T-helper 2 cell treated with Interferon-gamma antibody and Interleukin-4, amounts not matched to agents 5 μg/mL and 100 μg/mL, for 36 hours (primary cell): ENCODE measurements around the gene SH3GLB2.
A peak's percentile ranks its signal among the peaks of the same experiment; 100 is the strongest.

Experiments
- DNase-seq: peaks from one replicate; pipeline ENCODE4 v3.0.0; 2021; ENCODE audit warnings: low spot score
- H3K27ac Mint-ChIP-seq: one replicate; pipeline ENCODE4 v1.8.0; 2021; ENCODE audit warnings: mild to moderate bottlenecking, mixed read lengths
- H3K27me3 Mint-ChIP-seq: one replicate; pipeline ENCODE4 v1.8.0; 2021; ENCODE audit warnings: low read depth, mixed read lengths
- H3K36me3 Mint-ChIP-seq: one replicate; pipeline ENCODE4 v1.8.0; 2021; ENCODE audit warnings: low read depth, mixed read lengths
- H3K4me1 Mint-ChIP-seq: one replicate; pipeline ENCODE4 v1.8.0; 2021; ENCODE audit warnings: low read depth, mixed read lengths
- H3K4me3 Mint-ChIP-seq: one replicate; pipeline ENCODE4 v1.8.0; 2022; ENCODE audit warnings: mild to moderate bottlenecking, moderate library complexity, mixed read lengths
- H3K9me3 Mint-ChIP-seq: one replicate; pipeline ENCODE4 v1.8.0; 2021; ENCODE audit warnings: mixed read lengths

Gene SH3GLB2

DNA sequence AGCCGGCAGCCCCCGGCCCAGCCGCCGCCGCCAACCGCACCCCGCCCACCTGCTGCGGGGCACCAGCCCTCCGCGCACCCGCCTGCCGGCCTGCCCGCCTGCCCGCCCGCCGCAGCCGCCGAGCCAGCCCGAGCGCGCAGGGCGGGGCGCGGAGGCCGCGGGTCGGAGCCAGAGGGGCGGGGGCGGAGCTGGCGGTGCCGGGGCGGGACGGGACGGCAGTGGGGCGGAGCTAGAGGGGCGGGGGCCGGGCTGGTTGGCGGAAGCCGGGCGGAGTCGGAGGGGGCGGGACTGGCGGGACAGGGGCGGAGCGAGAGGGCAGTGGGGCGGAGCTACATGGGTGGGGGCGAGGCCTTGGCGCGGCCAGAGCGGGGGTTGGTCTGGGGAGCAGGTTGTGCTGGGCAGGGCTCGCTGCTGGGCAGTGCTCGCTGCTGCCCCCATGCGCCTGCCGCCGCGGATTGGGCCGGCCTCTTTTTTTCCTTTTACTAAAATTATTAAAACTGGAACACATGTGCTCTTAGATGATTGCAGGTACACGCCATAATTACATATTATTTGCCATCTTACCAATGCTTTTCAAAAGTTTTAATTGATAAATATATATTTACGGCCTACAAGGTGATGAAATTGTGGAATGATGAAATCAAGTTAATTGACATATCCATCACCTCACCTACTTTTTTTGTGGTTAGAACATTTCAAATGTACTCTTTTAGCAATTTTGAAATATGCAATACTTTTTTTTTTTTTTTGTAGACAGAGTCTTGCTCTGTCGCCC is at the start of gene SH3GLB2:
TSS of gene SH3GLB2 (minus strand) at position 140 of the 775 bp plus-strand sequence. CDS start 177 bp downstream, outside the sequence.
- Mint-ChIP-seq H3K4me1 (peaks cover 23% of the 10 kb centered on the region), H3K9me3 (no peaks in the 10 kb centered on the region), H3K4me3 (peak within 1 kb of the TSS; percentile 93), H3K27ac (peak within 1 kb of the TSS; percentile 81), H3K36me3 (no peaks in the 10 kb centered on the region), H3K27me3 (no peaks in the 10 kb centered on the region)
- peak; percentile 89 for DNase-seq

DNA sequence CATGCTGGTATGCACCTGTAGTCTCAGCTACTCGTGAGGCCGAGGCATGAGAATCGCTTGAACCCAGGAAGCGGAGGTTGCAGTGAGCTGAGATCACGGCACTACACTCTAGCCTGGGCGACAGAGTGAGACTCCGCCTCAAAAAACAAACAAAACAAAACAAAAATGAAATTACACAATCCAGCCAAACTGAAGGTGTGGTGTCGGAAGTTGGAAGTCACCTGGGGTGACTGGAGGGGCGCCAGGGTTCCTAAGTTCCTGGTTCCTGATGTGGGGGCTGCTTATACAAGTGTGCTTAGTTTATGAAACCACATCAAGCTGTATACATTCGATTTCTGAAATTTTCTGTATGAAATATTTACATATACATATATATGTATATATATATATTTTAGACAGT is 49.1 kb upstream of the SH3GLB2 start:
- peaks cover 10% of the 10 kb centered on the region for H3K4me1 Mint-ChIP-seq
- no peaks in the 10 kb centered on the region for H3K9me3 Mint-ChIP-seq
- H3K36me3 Mint-ChIP-seq = no peaks in the 10 kb centered on the region
- no peak overlapping the region for H3K4me3 Mint-ChIP-seq
- H3K27me3 Mint-ChIP-seq = no peaks in the 10 kb centered on the region
- H3K27ac Mint-ChIP-seq = no peak overlapping the region
- no peak for DNase-seq

DNA sequence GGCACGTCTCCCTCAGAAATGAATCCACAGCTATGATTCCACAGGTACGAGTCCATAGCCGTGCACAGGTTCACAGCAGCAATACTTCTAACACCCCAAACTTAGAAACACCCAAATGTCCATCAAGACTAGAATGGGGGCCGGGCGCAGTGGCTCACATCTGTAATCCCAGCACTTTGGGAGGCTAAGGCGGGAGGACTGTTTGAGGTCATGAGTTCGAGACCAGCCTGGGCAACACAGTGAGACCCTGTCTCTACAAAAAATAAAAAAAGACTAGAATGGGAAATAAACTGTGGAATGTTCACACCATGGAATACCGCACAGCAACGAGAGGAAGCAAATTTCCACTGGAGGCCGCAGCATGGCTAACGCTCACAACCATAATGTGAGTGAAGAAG is 48.5 kb upstream of the SH3GLB2 start:
- no peak overlapping the region for H3K27ac Mint-ChIP-seq
- H3K4me3 Mint-ChIP-seq = no peak overlapping the region
- peaks cover 10% of the 10 kb centered on the region for H3K4me1 Mint-ChIP-seq
- no peaks in the 10 kb centered on the region for H3K27me3 Mint-ChIP-seq
- peaks cover 3% of the 10 kb centered on the region for H3K36me3 Mint-ChIP-seq
- no peak for DNase-seq
- H3K9me3 Mint-ChIP-seq = no peaks in the 10 kb centered on the region

DNA sequence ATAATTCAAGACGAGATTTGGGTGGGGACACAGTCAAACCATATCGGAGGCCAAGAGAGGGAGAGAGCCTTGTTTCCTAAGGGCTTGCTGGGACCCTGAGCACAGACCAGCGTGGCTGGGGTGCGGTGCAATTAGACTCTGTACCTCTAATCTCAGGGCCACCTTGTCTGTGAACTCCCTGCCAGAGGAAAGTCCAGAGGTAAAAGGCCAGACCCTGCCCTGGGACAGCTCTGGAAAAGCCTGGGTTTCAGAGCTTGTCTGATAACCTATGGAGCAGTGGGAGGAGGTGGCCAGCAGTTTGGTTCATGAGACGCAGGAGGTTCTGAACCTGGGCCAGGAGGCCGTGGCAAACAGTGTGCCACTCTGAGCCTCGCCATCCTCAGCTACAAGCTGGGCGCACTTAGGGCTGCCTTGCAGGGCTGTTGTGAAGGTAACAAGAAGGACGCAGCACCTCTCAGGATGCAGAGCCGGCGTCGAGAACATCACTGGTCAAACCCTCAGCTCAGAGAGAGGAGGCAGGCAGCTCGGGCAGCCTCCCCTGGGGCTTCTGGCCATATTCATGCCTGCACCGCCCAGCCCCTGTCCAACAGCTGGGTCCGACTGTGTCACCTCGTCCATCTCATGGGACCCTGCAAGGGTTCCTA is 48.0 kb upstream of the SH3GLB2 start:
- H3K4me3 Mint-ChIP-seq = no peak overlapping the region
- DNase-seq = no peak
- H3K4me1 Mint-ChIP-seq = peaks cover 10% of the 10 kb centered on the region
- peaks cover 3% of the 10 kb centered on the region for H3K36me3 Mint-ChIP-seq
- H3K9me3 Mint-ChIP-seq = no peaks in the 10 kb centered on the region
- H3K27me3 Mint-ChIP-seq = no peaks in the 10 kb centered on the region
- no peak overlapping the region for H3K27ac Mint-ChIP-seq

DNA sequence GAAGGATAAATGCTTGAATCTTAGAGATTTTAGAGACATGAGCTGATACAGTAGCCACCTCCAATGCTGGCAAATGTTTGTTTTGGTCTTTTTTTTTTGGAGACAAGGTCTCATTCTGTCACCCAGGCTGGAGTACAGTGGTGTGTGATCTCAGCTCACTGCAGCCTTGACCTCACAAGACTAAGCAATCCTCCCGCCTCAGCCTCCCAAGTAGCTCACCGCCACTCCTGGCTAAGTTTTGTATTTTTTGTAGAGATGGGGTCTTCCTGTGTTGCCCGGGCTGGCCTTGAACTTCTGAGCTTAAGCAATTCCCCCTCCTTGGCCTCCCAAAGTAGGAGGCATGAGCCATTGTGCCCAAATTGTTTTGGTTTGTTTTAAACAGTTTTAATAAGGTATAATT is 46.0 kb upstream of the SH3GLB2 start:
- no peak overlapping the region for H3K27ac Mint-ChIP-seq
- peaks cover 3% of the 10 kb centered on the region for H3K36me3 Mint-ChIP-seq
- H3K4me3 Mint-ChIP-seq = no peak overlapping the region
- peaks cover 11% of the 10 kb centered on the region for H3K4me1 Mint-ChIP-seq
- no peaks in the 10 kb centered on the region for H3K27me3 Mint-ChIP-seq
- no peak for DNase-seq
- H3K9me3 Mint-ChIP-seq = no peaks in the 10 kb centered on the region

DNA sequence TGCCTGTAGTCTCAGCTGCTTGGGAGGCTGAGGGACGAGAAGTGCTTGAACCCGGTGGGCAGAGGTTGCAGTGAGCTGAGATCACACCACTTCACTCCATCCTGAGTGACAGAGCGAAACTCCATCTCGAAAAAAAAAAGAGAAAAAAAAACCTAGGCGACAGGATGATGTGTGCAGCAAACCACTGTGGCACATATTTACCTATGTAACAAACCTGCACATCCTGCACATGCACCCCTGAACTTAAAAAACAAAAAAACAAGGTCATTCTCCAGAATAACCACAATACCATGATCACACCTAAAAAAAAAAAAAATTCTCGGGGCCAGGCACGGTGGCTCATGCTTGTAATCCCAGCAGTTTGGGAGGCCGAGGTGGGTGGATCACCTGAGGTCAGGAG is 45.3 kb upstream of the SH3GLB2 start:
- peaks cover 17% of the 10 kb centered on the region for H3K4me1 Mint-ChIP-seq
- no peaks in the 10 kb centered on the region for H3K9me3 Mint-ChIP-seq
- peaks cover 8% of the 10 kb centered on the region for H3K36me3 Mint-ChIP-seq
- H3K27ac Mint-ChIP-seq = no peak overlapping the region
- no peak for DNase-seq
- H3K4me3 Mint-ChIP-seq = no peak overlapping the region
- no peaks in the 10 kb centered on the region for H3K27me3 Mint-ChIP-seq

DNA sequence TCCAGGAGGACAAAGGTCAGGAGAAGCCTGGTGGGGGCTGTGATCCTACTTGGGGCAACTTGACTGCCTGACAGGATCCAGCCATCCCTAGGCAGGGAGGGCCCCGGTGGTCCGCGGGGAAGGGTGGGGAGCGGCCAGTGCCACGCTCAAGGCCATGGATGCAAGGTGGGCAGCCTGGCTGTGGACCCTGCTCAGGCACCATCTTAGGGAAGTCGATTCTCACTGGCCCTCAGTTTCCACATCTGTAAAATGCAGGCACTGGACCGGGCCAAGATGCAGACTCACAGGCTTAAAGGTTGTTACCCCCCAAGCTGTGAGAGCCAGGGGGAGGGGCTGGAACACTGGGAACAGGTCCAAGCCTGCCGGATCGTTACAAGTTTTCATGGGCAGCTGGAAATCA is 44.0 kb upstream of the SH3GLB2 start:
- H3K27ac Mint-ChIP-seq = no peak overlapping the region

DNA sequence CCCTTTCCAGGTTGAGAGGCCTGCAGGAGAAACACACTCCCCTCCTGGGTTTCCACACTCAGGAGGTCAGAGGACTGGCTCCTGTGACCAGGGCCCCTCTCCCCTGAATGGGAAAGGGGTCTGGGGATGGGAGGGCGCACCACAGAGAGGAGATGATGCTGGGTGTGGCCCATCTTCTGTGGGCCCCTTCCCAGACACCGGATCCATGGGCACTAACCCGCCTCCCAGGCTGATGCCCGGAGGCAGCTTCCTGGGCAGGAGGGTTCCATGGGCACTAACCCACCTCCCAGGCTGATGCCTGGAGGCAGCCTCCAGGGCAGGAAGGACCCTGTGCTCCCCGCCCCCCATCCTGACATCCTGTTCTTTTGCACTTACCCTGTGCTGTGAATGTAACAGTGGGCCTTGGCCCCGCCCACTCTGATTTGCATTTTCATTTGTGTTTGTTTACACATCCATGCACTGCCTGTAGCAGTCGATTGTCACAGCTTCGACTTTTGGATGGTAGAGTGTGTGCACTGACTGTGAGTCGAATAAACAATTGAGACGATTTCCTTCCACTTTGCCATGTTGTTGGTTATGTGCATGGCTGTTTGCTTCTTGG is 43.5 kb upstream of the SH3GLB2 start:
- no peak for DNase-seq
- no peaks in the 10 kb centered on the region for H3K9me3 Mint-ChIP-seq
- no peak overlapping the region for H3K4me3 Mint-ChIP-seq
- H3K4me1 Mint-ChIP-seq = peaks cover 18% of the 10 kb centered on the region
- H3K36me3 Mint-ChIP-seq = peaks cover 11% of the 10 kb centered on the region
- H3K27ac Mint-ChIP-seq = no peak overlapping the region
- H3K27me3 Mint-ChIP-seq = no peaks in the 10 kb centered on the region

More for the DNA sequence above, 44.0 kb upstream of the SH3GLB2 start:
- peaks cover 18% of the 10 kb centered on the region for H3K4me1 Mint-ChIP-seq
- H3K4me3 Mint-ChIP-seq = no peak overlapping the region
- H3K27me3 Mint-ChIP-seq = no peaks in the 10 kb centered on the region
- H3K9me3 Mint-ChIP-seq = no peaks in the 10 kb centered on the region
- peaks cover 11% of the 10 kb centered on the region for H3K36me3 Mint-ChIP-seq
- DNase-seq = no peak

DNA sequence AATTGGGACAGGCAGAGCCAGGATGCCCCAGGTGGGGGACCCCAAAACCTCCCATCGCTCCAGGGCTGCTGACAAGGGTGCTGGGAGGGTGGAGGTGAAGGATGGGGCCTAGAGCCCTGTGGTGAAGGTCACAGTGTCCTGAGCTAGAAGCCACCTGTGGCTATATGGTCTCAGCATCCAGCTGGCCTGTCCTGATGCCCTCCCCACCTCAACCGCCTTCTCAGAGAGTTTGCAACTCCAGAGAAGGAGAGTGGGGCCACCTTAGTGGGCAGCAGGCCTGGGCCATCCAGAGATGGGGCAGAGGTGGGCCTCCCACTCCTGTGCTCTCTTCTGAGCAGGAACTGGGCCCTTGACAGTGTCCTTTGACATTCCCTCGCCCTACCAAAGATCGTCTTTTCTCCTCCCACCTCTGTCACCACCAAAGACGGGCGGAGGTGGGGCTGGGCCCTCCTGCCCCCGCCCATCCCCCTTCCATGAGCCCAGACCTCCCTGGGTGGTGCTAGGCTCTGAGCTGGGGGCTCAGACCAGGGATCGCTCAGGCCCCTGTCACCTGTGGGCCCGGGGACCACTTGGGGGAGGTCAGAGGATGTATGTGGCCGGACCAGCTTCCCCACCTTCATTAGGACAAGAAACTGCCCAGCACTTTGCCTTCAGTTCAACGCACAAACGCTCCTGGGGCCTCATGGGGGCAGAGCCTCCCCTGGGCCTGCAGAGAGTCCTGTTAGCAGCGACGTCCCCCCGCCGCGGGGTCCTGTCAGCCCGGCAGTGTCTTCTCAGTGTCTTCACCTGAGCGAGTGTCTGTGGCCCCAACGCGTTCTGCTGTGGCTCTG is 42.8 kb upstream of the SH3GLB2 start:
- DNase-seq = no peak
- Mint-ChIP-seq H3K27ac (peak overlapping the region; percentile 31), H3K4me3 (no peak overlapping the region), H3K27me3 (no peaks in the 10 kb centered on the region), H3K36me3 (peaks cover 12% of the 10 kb centered on the region), H3K9me3 (no peaks in the 10 kb centered on the region), H3K4me1 (peaks cover 18% of the 10 kb centered on the region)

DNA sequence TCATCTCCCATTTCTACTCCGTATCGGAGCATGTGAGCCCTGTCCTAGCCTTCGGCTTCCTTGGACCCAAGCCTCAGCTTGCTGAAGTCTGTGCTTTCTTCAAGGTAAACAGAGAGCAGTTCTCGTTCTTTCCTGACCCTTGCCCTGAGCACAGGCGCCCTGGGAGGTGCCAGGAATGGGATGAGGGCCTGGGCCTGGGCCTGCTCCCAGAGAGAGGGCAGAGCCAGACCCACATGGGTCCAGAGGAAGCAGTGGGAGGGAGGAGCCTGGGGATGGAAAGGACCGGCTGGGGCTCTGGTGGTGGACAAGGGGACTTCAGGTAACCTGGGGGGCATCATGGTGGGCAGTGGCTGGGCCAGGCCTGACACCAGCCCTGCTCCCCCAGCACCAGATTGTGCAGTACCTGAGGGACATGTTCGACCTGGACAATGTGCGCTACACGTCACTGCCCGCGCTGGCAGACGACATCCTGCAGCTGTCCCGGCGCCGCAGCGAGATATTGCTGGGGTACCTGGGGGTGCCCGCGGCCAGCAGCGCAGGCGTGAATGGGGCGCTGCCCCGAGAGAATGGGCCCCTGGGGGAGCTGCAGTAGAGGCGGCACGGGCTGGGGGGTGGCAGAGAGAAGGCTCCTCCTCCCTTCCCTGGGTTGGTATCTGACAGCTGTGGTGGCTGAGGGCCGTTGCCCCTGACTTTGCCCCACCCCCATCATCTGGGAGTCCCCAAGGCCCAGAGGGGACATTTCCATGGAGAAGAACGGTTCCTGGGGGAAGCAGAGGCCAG is 41.9 kb upstream of the SH3GLB2 start:
- DNase-seq = no peak
- no peaks in the 10 kb centered on the region for H3K27me3 Mint-ChIP-seq
- H3K4me3 Mint-ChIP-seq = no peak overlapping the region
- H3K4me1 Mint-ChIP-seq = peaks cover 18% of the 10 kb centered on the region
- H3K9me3 Mint-ChIP-seq = no peaks in the 10 kb centered on the region
- peaks cover 18% of the 10 kb centered on the region for H3K36me3 Mint-ChIP-seq
- H3K27ac Mint-ChIP-seq = peak overlapping the region; percentile 31

DNA sequence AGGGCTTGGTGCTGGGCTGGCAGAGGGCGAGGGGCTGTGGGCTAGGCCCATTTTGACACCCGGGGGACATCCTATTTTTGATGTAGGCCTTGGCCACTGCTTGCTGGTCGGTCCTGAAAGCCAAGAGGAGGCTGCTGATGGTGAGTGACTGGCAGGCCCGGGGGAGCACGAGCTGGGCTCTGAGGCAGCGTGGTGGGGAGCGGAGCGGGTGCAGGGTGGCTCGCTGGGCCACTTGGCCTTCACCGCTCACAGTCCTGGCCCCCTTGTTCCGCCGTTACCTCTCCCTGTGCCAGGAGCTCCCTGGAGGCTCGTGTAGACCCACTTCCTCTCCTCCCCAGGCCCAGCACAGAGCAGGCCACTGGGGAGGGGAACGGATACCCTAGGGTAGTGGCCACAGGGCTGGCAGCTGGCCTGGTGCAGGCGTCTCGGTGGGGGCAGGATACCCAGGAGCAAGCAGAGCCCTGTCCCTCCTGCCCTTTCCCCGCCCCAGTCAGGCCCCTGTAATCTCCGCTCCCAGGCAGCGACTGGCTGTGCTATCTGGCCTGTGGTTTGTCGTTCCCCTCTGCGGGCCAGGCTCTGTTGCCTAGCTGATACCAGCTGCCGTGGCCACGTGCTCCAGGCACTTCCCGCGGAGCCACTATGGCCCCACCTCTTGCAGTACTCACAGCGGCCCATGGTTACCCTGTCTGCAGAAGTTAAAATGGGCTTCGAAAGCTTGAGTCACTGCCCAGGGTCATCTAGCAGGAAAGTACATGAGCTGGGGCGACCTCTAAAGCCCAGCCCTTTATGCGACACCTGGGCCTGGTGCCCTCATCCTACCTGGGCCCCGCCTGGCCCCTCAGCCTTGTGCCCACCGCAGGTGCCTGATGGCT is 41.1 kb upstream of the SH3GLB2 start:
- Mint-ChIP-seq H3K36me3 (peaks cover 22% of the 10 kb centered on the region), H3K27ac (peak overlapping the region; percentile 86), H3K9me3 (no peaks in the 10 kb centered on the region), H3K4me1 (peaks cover 18% of the 10 kb centered on the region), H3K27me3 (no peaks in the 10 kb centered on the region), H3K4me3 (peak overlapping the region; percentile 52)
- DNase-seq = peak; percentile 41

DNA sequence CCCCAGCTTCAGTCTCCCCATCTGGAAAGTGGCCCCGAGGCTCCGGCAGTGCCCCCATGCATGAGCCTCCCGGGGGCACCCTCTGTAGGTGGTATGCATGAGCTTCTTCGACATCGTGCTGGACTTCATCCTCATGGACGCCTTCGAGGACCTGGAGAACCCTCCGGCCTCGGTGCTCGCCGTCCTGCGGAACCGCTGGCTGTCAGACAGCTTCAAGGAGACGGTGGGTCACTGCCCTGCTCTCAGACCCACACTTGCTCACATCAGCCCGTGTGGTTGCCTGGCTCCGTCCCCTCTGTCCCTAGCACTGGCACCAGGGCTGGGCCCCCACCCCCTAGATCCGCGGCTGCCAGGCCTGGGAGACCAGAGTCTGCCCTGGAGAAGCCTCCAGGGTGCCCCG is 40.0 kb upstream of the SH3GLB2 start:
- Mint-ChIP-seq H3K9me3 (no peaks in the 10 kb centered on the region), H3K4me3 (no peak overlapping the region), H3K4me1 (peaks cover 14% of the 10 kb centered on the region), H3K36me3 (peaks cover 25% of the 10 kb centered on the region), H3K27me3 (no peaks in the 10 kb centered on the region), H3K27ac (peak overlapping the region; percentile 73)
- no peak for DNase-seq
